ENCODE results near the gene SMO.

DNA sequence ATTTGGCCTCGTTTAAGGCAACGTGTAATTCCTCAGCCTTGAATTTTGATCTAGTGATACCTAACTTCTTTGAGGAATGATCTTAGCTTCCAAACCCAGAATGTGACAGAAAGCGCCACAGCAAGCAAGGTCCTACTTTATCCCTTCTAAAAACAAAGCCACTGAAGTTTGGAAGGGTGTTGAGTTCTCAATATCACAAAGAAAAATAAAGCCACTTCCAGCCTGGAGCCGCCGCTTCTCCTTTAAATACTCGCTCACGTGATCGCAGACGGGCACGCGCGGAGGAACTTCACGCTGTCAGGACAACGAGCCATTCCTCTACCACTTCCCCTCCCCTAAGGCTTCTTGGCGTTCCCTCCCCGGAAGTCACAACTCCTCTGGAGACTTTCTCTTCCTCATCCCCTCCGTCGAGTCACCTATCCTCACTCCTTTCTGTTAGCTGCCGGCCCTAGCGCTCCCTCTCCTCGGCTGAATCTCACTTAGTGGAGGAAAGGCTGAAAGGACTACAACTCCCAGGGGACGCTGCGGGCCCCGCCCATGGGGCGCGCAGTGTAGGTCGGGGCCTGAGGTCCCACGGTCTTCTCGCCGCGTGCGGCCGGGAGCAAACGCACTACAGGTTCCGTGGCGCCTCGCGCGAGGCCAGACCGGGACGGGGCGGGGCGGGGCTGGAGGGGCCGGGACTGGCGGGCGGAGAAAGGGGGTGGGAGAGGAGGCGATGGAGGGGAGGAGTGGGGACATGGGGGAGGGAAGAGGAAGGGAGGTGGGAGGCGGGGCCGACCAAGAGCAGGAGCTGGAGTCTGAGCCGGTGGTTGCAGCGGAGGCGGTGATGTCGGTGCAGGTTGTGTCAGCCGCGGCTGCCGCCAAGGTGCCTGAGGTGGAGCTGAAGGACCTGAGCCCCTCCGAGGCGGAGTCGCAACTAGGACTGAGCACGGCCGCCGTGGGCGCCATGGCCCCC is 36.1 kb downstream of the SMO start, which contains the start of gene AHCYL2:
- TF ChIP-seq, protein P1, sequence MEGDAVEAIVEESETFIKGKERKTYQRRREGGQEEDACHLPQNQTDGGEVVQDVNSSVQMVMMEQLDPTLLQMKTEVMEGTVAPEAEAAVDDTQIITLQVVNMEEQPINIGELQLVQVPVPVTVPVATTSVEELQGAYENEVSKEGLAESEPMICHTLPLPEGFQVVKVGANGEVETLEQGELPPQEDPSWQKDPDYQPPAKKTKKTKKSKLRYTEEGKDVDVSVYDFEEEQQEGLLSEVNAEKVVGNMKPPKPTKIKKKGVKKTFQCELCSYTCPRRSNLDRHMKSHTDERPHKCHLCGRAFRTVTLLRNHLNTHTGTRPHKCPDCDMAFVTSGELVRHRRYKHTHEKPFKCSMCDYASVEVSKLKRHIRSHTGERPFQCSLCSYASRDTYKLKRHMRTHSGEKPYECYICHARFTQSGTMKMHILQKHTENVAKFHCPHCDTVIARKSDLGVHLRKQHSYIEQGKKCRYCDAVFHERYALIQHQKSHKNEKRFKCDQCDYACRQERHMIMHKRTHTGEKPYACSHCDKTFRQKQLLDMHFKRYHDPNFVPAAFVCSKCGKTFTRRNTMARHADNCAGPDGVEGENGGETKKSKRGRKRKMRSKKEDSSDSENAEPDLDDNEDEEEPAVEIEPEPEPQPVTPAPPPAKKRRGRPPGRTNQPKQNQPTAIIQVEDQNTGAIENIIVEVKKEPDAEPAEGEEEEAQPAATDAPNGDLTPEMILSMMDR (IDR thresholded peaks at IDR 0.05), result no peak
- TF ChIP-seq, protein P2, sequence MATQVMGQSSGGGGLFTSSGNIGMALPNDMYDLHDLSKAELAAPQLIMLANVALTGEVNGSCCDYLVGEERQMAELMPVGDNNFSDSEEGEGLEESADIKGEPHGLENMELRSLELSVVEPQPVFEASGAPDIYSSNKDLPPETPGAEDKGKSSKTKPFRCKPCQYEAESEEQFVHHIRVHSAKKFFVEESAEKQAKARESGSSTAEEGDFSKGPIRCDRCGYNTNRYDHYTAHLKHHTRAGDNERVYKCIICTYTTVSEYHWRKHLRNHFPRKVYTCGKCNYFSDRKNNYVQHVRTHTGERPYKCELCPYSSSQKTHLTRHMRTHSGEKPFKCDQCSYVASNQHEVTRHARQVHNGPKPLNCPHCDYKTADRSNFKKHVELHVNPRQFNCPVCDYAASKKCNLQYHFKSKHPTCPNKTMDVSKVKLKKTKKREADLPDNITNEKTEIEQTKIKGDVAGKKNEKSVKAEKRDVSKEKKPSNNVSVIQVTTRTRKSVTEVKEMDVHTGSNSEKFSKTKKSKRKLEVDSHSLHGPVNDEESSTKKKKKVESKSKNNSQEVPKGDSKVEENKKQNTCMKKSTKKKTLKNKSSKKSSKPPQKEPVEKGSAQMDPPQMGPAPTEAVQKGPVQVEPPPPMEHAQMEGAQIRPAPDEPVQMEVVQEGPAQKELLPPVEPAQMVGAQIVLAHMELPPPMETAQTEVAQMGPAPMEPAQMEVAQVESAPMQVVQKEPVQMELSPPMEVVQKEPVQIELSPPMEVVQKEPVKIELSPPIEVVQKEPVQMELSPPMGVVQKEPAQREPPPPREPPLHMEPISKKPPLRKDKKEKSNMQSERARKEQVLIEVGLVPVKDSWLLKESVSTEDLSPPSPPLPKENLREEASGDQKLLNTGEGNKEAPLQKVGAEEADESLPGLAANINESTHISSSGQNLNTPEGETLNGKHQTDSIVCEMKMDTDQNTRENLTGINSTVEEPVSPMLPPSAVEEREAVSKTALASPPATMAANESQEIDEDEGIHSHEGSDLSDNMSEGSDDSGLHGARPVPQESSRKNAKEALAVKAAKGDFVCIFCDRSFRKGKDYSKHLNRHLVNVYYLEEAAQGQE (IDR thresholded peaks at IDR 0.05; ENCODE audit: insufficient read depth in 1 of 2, low read depth in 2 of 2, low read length in 1 of 2), result no peak
